Caki2 (cell line): ENCODE data around the gene LHFPL3. TPM values are rescaled to one million over a fixed set of nuclear protein-coding genes. Genes with fewer than 3 reads are reported as not detected.
"Not testable (repeated sequence)": the region's sequence is repeated elsewhere in the genome, so short reads cannot be mapped to it uniquely, and the experiment has no call there.

ENCODE experiments used
- DNase-seq: peaks from one replicate; pipeline ENCODE4 v3.0.0-alpha.2; 2015; ENCODE audit warnings: low read depth
- in situ Hi-C: cut with HindIII; loops from 2 replicates; pipeline ENCODE4 v1.10.0; 2016; ENCODE audit warnings: low sequenced_read_pairs, low pct_unique_long_range_greater_than_20kb, mixed read lengths
- total RNA-seq: library from RNA; depleted of rRNA; stranded (reverse); fragments of >200 nt; shearing (Covaris generic); gene quantifications from 2 replicates; pipeline ENCODE4 v1.2.3, GENCODE V29; 2014; ENCODE audit warnings: low replicate concordance

The LHFPL3 gene
- total RNA-seq, 1 experiment from 2014 or later, result not detected

GRCh38 chr7:104894314-104894713, 565.9 kb downstream of the LHFPL3 start:
- in situ Hi-C loops, result no loop called here
- DNase-seq, result no peak

GRCh38 chr7:104894726-104895521, 566.5 kb downstream of the LHFPL3 start:
- in situ Hi-C loops, result no loop called here
- DNase-seq, result no peak

GRCh38 chr7:104895522-104896236, 567.3 kb downstream of the LHFPL3 start:
- DNase-seq, result no peak
- in situ Hi-C loops, result no loop called here

- in situ Hi-C loops, result no loop called here
Observed at GRCh38 chr7:104898434-104898833, 570.0 kb downstream of the LHFPL3 start.

GRCh38 chr7:104900525-104901239, 572.3 kb downstream of the LHFPL3 start:
- no peak for DNase-seq
- in situ Hi-C loops, result no loop called here

More at GRCh38 chr7:104898434-104898833, 570.0 kb downstream of the LHFPL3 start:
- no peak for DNase-seq

GRCh38 chr7:104901240-104901619, 572.8 kb downstream of the LHFPL3 start:
- no peak for DNase-seq
- in situ Hi-C loops, result no loop called here

- no peak for DNase-seq
- in situ Hi-C loops, result no loop called here
Observed at GRCh38 chr7:104902183-104902582, 573.8 kb downstream of the LHFPL3 start.

GRCh38 chr7:104903044-104903443, 574.6 kb downstream of the LHFPL3 start:
- no peak for DNase-seq
- in situ Hi-C loops, result no loop called here

- in situ Hi-C loops, result no loop called here
Observed at GRCh38 chr7:104903846-104904245, 575.4 kb downstream of the LHFPL3 start.

GRCh38 chr7:104906032-104906431, 577.6 kb downstream of the LHFPL3 start:
- no peak for DNase-seq
- in situ Hi-C loops, result no loop called here

More at GRCh38 chr7:104903846-104904245, 575.4 kb downstream of the LHFPL3 start:
- DNase-seq, result no peak

GRCh38 chr7:104906556-104906955, 578.2 kb downstream of the LHFPL3 start:
- no peak for DNase-seq
- in situ Hi-C loops, result no loop called here

- in situ Hi-C loops, result no loop called here
- DNase-seq, result no peak
Observed at GRCh38 chr7:104908636-104909035, 580.2 kb downstream of the LHFPL3 start.

- in situ Hi-C loops, result no loop called here
- no peak for DNase-seq
Observed at GRCh38 chr7:104909096-104909495, 580.7 kb downstream of the LHFPL3 start.

GRCh38 chr7:104914421-104914820, 586.0 kb downstream of the LHFPL3 start:
- in situ Hi-C loops, result no loop called here
- no peak for DNase-seq

- in situ Hi-C loops, result no loop called here
- DNase-seq, result no peak
Observed at GRCh38 chr7:104921596-104921995, 593.2 kb downstream of the LHFPL3 start.

- in situ Hi-C loops, result no loop called here
- DNase-seq, result no peak
Observed at GRCh38 chr7:104922182-104923009, 594.0 kb downstream of the LHFPL3 start.

- peak; percentile 54 for DNase-seq
- in situ Hi-C loops, result no loop called here
Observed at GRCh38 chr7:104923010-104923421, 594.6 kb downstream of the LHFPL3 start.

GRCh38 chr7:104926189-104926588, 597.8 kb downstream of the LHFPL3 start:
- in situ Hi-C loops, DNase-seq: not testable (repeated sequence)
